HCT116 (cell line): ENCODE data around the gene MAGEA10.

ENCODE experiments used
- CBX3 ChIP-seq: IDR thresholded peaks from 2 replicates; pipeline ENCODE4 v1.6.1; 2012; ENCODE audit warnings: low read depth
- CEBPB ChIP-seq: IDR thresholded peaks from 2 replicates; pipeline ENCODE4 v1.6.1; 2012; ENCODE audit warnings: low read depth
- CTCF ChIP-seq, 3 experiments: fragments of 200-600 bp in 1 of 3; sonication (generic) in 1 of 3; IDR thresholded peaks in 2 of 3; conservative IDR thresholded peaks in 1 of 3; 2 replicates each; pipeline ENCODE4 v1.5.1; 2012 to 2017; ENCODE audit warnings: low read depth in 2 of 3, low read length in 2 of 3, antibody characterized with exemption in 1 of 3, borderline replicate concordance in 1 of 3, control low read depth in 1 of 3, mild to moderate bottlenecking in 1 of 3, mixed read lengths in 1 of 3, mixed run types in 1 of 3, moderate library complexity in 1 of 3; ENCODE audit not compliant: insufficient read depth in 1 of 3
- ELF1 ChIP-seq: IDR thresholded peaks from 2 replicates; pipeline ENCODE4 v1.6.1; 2012; ENCODE audit warnings: low read depth, borderline replicate concordance
- EZH2 ChIP-seq: fragments of 200-600 bp; sonication (generic); IDR thresholded peaks from 2 replicates; pipeline ENCODE4 v1.6.1; 2017; ENCODE audit warnings: antibody characterized with exemption, mixed run types
- POLR2A ChIP-seq: IDR thresholded peaks from 2 replicates; pipeline ENCODE4 v1.7.0; 2011; ENCODE audit warnings: borderline replicate concordance; ENCODE audit not compliant: insufficient read depth, insufficient read length; ENCODE audit errors: extremely low read depth
- POLR2AphosphoS5 ChIP-seq: IDR thresholded peaks from 2 replicates; pipeline ENCODE4 v1.6.1; 2011; ENCODE audit warnings: mild to moderate bottlenecking, low read depth, low read length, moderate library complexity
- RAD21 ChIP-seq: IDR thresholded peaks from 2 replicates; pipeline ENCODE4 v1.6.1; 2012; ENCODE audit warnings: low read depth, mild to moderate bottlenecking
- REST ChIP-seq: IDR thresholded peaks from 2 replicates; pipeline ENCODE4 v1.6.1; 2012; ENCODE audit warnings: low read depth
- SIN3A ChIP-seq: IDR thresholded peaks from 2 replicates; pipeline ENCODE4 v1.6.1; 2012; ENCODE audit warnings: low read depth
- SRF ChIP-seq: IDR thresholded peaks from 2 replicates; pipeline ENCODE4 v1.6.1; 2012; ENCODE audit warnings: low read depth

GRCh38 chrX:152170621-152171020 is 32.2 kb upstream of the MAGEA10 start:
- TF ChIP-seq CTCF (IDR thresholded peaks at IDR 0.05 in 2 of 3, conservative IDR thresholded peaks at IDR 0.05 in 1 of 3; ENCODE audit: borderline replicate concordance in 1 of 3, insufficient read depth in 1 of 3, low read depth in 2 of 3, low read length in 2 of 3) = no peak
- TF ChIP-seq CEBPB = no peak
- no peak for TF ChIP-seq CBX3
- no peak for TF ChIP-seq POLR2A
- TF ChIP-seq SRF = no peak
- no peak for TF ChIP-seq SIN3A
- no peak for TF ChIP-seq ELF1
- no peak for TF ChIP-seq POLR2AphosphoS5
- no peak for TF ChIP-seq EZH2
- no peak for TF ChIP-seq REST
- TF ChIP-seq RAD21 = no peak
